Measurements from ENCODE around the gene NLN.

- TF ChIP-seq, protein P1, sequence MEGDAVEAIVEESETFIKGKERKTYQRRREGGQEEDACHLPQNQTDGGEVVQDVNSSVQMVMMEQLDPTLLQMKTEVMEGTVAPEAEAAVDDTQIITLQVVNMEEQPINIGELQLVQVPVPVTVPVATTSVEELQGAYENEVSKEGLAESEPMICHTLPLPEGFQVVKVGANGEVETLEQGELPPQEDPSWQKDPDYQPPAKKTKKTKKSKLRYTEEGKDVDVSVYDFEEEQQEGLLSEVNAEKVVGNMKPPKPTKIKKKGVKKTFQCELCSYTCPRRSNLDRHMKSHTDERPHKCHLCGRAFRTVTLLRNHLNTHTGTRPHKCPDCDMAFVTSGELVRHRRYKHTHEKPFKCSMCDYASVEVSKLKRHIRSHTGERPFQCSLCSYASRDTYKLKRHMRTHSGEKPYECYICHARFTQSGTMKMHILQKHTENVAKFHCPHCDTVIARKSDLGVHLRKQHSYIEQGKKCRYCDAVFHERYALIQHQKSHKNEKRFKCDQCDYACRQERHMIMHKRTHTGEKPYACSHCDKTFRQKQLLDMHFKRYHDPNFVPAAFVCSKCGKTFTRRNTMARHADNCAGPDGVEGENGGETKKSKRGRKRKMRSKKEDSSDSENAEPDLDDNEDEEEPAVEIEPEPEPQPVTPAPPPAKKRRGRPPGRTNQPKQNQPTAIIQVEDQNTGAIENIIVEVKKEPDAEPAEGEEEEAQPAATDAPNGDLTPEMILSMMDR (optimal IDR thresholded peaks at IDR 0.05 in 1 of 3, IDR thresholded peaks at IDR 0.05 in 1 of 3, conservative IDR thresholded peaks at IDR 0.05 in 1 of 3; ENCODE audit: extremely low read depth in 1 of 3, insufficient read depth in 2 of 3, low read length in 3 of 3): no peak
- no peak for TF ChIP-seq EZH2 (IDR thresholded peaks at IDR 0.05; ENCODE audit: low read length)
Measured at GRCh38 chr5:65817931-65818330, 95.9 kb downstream of the NLN start.
